T-helper 2 cell treated with Interferon-gamma antibody and Interleukin-4, amounts not matched to agents 100 ng/mL and 5 ng/mL, for 36 hours (primary cell): ENCODE results near the gene NFKBIA. TPM values are rescaled to one million over a fixed set of nuclear protein-coding genes. Genes with fewer than 3 reads are reported as not detected.
"Not testable (repeated sequence)": the region's sequence is repeated elsewhere in the genome, so short reads cannot be mapped to it uniquely, and the experiment has no call there.

ENCODE experiments used
- intact Hi-C: fragments of 100-400 bp; cut with micrococcal nuclease; formaldehyde crosslinking; loops from one replicate; pipeline ENCODE4 v1.15.1; 2023
- total RNA-seq: library from RNA; stranded (reverse); gene quantifications from 2 replicates; pipeline ENCODE4 v1.2.3, GENCODE V29; 2022

Gene NFKBIA
- total RNA-seq, 1 donor from 2014 or later = 113 TPM

DNA sequence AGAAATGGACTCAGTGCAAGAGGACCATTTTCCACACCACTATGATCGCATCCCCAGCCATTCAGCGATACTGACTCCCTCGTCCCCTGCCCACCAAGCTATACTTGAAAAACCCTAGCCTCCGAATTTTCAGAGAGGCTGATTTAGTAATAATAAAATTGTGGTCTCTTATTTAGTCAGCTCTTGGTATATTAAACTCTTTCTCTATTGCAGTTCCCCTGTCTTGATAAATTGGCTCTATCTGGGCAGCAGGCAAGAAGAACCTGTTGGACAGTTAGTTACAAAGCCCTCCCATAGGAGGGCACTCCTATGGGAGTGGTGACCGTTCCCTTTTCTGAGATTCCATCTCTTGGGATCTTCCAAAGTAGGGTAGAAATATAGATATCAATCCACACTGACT, 33.6 kb downstream of the NFKBIA start:
- intact Hi-C loops = no loop called here

DNA sequence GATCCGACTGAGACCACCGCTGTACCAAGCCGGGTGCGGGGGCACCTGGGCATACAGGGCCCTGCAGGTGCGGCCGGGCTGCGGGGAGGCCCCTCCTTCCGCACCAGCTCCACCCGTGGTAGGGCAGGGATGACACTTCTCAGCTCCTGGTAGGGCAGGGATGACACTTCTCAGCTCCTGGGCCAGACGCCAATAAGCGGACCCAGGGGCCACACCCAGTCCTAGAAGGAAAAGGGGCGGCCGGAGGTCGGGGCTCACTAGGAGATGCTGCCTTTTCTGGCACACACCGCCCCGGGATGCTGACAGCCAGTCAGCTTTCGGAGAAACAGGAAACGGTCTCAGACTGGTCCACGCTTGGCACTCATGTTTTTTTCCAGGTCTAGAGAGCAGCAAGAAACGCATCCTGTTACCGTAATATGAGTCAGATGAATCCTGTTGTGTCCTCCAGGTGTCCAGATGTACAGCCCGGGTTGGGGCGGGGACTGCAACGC, 34.8 kb downstream of the NFKBIA start:
- intact Hi-C loops = loop anchor here (5.0 kb wide), 1 partner anchor 33 kb away; the partner anchor contains the start of gene NFKBIA

DNA sequence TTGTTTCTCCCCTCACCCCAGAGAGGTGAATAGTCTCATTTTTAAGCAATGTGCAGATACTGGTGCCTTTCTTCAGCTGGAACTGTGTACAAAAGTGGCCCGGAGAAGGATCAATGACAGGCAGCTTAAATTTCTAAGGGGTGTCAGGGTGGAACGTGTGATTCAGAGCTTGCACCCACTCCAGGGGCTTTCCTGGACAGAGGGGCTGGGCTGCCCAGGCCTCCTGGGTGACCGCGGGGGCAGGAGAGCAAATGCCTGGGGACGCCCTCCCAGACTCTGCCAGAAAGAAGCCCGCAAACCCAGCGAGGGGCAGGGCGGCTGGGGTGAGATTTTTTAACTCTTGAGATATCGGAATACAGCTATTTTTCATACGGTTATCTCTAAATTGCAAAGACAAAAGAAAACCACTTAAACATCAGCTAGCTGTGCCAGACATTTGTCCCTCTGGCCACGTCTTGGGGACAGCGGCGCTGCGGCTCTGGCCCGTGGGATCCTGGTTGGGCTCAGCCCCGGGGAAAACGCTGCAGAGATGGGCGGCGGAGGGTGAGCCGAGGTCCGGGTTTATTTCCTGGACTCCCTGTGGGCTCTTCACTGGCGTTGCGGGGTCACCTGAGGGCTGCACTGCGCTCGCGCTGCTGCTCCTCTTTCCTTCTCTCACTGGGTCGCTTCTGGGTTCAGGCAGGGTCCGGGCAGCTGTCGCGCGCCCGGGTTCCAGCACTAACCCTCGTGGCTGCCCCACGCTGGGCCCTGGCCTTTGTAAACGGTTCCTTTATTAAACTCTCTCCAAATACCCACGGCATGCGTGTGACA, 35.8 kb downstream of the NFKBIA start:
- intact Hi-C loops = loop anchor here (5.0 kb wide), 1 partner anchor 34 kb away; the partner anchor contains the start of gene NFKBIA

DNA sequence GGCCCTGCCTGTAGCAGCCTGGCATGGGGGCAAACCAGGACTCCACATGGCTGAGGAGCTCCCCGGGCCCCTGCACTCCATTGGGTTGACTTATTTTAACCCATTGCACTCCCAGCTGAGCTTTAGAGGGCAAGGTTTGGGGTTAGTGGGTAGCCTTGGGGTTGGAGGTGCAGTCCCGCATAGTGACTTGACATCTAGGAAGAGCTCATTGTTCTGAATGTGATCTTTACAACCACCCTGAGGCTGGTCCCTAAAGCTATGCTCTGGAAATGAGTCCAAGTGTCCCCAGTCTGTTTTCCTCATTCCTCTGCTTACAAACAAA, 36.4 kb downstream of the NFKBIA start:
- intact Hi-C loops = loop anchor here (5.0 kb wide), 1 partner anchor 34 kb away; the partner anchor contains the start of gene NFKBIA

DNA sequence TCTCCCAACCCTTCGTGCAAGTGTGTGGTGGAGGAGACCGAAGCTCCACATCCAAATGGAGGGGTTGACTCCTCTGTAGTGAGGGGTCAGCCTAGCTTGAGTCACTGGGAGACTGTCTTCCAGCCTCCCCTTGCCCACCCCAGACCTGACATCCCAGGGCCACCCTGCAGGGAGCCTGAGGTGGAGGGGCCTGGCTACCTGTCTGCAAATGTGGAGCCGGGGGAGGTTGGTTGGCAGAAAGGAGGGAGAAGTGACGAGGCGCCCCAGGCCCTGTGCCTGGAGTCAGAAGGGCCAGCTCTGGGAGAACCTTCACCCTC, 37.5 kb downstream of the NFKBIA start:
- intact Hi-C loops = loop anchor here (5.0 kb wide), 1 partner anchor 35 kb away; the partner anchor contains the start of gene NFKBIA

DNA sequence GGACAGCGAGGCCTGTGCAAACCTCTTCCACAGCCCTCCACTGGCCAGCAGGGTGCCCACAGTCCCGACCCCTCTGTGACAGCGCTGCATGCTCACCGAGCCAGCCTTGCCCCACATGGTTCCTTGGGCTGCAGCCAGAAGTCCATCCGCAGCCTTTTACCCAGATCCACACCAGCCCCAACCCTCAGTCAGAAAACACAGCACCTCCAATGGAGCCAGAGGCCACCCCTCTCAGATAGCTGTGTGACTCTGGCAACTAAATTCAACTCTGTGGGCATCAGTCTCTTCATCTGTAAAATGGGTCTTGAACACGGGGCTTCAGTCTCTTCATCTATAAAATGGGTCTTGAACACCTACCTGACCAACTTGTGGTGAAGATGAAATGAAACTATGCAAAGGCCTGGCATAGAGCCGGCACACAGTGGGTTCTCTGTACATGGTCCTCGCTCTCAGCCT, 38.0 kb downstream of the NFKBIA start:
- intact Hi-C loops = loop anchor here (5.0 kb wide), 1 partner anchor 36 kb away; the partner anchor contains the start of gene NFKBIA

DNA sequence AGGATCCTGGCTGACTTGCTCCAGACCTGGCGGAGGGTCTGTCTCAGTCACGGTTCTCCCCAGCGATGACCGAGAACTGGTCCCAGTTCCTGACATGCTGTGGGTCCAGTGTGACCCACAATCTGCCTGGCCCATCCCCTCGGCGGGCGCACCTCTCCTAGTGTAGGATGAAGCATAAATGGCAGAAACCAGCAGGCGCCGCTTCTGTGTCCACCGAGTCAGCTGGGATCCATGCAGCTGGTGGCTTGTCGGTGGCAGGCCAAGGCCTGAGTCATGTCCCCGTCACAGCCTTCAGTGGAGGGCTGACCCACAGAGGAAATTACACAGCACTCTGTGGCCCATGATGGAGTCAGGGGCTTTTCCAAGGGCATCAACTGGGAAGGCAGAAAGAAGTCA, 38.5 kb downstream of the NFKBIA start:
- intact Hi-C loops = loop anchor here (5.0 kb wide), 1 partner anchor 36 kb away; the partner anchor contains the start of gene NFKBIA

DNA sequence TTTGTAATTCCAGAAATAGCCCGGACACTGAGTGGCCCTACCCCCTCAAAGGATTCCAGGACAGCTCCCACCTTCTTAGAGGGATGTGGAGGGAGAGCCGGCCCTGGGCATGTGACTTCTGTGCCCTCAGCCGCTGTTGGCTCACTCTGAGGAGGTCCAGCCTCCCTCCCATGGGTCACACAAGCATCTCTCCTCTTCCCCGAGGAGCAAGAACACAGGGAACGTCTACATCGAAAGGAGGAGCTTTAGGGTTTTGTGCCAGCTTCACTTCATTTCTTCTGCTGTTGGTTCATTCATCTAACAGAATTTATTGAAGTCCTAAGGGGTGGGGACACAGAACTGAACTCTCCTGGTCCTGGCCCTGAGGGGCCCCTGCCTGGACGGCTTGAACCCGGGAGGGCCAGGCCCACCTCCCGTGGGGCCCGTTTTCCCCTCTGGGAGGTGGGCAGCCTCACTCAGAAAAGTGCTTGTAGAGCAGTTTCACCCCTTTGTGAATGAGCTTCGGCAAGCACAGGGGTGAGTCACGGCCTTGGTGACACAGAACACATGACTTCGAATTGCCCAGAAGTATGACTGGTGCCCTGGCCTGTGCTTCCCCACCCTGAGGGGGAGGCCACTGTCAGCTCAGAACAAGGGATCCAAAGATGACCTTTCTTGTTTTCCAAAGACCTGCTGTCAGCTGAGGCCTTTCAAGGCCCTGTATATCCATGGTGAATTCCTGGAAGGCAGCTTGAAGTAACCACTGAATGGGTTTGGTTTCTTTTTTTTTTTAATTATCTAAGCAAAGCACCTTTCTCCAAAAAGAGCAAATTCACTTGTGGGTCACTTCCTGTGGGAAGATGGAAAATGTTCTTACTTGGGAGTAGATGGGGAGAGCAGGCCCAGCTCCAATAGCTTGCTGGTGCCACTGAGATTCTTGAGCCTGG, 39.2 kb downstream of the NFKBIA start:
- intact Hi-C loops = loop anchor here (5.0 kb wide), 1 partner anchor 37 kb away; the partner anchor contains the start of gene NFKBIA

DNA sequence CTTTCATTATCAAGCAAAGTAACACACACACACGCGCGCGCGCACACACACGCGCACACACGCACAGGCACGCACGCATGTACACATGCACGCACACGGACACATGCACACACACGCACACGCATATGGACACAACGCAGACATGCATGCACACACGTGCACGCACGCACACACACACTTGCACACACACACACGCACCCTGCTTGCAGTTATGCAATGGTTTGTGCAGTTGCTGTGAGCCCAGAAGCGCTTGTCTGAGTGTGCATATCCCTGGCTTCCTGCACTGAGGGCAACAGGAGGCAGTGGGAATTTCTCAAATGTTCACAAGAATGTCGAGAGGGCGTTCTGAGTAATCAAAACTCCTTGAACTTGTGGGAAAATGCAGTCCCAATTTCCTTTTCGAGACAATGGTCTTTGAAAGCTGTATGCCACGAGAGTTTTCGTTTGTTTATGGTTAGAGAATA, 41.6 kb downstream of the NFKBIA start:
- intact Hi-C loops = no loop called here

DNA sequence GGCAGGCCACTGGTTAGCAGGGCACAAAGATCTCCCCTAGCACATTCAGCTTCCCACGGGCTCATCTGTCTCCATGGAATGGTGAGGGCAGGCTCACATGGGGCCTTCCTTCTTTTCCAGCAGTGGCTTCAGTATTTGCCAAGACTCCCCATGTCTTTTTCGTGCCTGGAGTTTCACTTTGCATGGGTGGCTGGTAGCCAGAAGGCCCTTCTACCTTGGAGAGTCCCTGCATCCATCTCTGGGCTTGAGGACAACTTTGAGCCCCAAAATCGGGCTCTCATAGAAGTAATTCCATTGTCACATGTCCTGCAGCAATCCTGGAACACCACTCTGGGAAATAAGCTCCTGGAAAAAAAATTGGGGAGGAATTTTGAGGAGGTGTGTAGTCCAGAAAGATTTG, 42.1 kb downstream of the NFKBIA start:
- intact Hi-C loops = no loop called here

DNA sequence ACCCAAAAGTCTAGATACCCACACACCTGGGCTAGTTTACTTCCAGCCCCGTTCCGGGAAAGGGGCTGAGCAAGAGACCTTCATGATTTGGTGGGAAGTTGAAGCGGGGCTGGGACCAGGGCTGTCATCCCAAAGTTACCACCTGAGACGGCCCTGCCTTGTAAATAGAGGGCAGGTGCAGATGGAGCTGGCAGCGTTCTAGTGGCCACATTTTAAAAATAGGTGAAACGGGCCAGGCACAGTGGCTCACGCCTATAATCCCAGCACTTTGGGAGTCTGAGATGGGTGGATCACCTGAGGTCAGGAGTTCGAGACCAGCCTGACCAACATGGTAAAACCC, 43.4 kb downstream of the NFKBIA start:
- intact Hi-C loops = no loop called here

DNA sequence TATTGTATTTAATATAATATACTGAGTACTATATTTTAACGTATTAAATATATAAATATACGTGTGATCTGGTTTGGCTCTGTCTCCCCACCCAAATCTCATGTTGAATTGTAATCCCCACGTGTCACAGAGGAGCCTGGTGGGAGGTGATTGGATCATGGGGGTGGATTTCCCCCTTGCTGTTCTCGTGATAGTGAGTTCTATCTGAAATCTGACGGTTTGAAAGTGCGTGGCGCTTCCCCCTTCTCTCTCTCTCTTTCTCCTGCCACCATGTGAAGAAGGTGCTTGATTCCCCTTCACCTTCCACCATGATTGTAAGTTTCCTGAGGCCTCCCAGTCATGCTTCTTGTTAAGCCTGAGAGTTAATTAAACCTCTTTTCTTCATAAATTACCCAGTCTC, 44.9 kb downstream of the NFKBIA start:
- intact Hi-C loops = not testable (repeated sequence)

DNA sequence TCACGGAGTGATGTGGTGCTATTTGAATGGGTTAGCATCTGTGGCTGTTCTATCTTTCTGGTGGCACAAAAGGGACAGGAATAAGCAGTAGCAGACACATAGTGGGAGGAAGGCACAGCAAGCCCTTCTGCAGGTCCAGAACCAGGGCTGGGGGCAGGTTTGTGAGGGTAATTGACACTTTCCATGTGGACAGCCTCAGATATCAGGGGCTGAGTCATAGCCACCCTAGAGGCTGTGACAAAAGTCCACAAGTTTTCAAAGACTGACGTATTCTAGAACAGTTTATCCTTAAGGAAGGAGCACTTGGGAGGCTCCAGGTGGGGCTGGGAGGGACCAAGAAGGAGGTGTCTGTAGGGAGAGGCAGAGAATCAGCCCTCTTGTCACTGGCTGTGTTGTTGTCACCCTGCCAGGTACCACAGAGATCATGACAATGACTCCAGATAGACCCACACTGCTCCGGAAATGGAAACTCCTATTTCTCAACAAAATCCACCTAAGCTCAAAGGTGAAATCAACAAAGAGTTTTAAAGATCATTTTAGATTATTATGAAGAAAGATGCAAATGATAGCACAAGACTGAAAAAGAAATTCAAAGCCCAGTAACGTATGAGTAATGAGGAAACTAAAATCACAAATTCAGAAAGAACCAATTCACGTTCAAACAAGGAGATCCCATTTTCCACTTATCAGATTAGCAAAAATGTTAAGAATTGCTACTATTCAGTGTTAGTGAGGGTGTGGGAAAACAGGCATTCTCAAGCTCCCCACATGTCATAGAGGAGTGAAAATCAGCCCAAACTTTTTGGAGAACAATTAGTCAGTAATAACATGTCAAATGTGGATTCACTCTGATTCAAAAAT, 48.3 kb downstream of the NFKBIA start:
- intact Hi-C loops = no loop called here

DNA sequence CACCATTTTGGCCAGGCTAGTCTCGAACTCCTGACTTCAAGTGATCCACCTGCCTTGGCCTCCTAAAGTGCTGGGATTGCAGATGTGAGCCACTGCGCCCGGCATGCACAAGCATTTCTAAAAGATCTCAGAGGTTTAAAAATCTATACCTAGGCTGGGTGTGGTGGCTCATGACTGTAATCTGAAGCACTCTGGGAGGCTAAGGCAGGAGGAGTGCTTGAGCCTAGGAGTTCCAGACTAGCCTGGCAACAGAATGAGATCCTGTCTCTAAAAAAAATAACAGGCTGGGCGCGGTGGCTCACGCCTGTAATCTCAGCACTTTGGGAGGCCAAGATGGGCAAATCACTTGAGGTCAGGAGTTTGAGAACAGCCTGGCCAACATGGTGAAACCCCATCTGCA, 49.3 kb downstream of the NFKBIA start:
- intact Hi-C loops = not testable (repeated sequence)

DNA sequence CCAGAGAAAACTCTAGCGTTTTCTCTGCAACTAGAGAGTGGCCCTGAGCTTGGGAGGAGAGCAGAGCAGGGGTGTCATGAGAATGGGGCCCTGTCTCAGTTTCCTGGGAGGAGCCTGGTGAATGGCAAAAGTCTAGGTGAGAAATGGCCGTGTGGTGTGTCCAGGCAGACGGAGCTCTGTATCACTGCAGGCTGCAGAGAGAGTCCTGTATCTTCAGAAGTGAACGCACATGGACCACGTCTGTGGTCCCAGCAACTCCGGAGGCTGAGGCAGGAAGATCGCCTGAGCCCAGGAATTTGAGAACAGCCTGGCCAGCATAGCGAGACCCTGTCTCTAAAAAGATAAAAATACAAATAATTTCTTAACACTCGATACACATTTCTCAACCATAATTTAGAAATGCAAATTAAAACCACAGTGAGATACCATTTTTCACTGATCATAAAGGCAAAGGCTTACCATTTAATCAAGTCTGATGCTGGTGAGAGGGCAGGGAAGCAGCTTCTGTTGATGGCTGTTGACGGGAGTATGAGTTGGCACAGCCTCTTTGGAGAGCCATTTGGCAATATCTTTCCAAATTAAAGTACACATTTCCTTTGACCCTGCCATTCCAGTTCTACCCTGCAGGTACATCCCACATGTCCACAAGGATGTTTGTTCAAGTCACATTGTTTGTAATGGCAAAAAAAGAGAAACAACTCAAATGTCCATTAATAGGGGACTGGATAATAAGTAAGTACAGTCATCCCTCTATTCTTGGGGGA, 51.0 kb downstream of the NFKBIA start:
- intact Hi-C loops = no loop called here

DNA sequence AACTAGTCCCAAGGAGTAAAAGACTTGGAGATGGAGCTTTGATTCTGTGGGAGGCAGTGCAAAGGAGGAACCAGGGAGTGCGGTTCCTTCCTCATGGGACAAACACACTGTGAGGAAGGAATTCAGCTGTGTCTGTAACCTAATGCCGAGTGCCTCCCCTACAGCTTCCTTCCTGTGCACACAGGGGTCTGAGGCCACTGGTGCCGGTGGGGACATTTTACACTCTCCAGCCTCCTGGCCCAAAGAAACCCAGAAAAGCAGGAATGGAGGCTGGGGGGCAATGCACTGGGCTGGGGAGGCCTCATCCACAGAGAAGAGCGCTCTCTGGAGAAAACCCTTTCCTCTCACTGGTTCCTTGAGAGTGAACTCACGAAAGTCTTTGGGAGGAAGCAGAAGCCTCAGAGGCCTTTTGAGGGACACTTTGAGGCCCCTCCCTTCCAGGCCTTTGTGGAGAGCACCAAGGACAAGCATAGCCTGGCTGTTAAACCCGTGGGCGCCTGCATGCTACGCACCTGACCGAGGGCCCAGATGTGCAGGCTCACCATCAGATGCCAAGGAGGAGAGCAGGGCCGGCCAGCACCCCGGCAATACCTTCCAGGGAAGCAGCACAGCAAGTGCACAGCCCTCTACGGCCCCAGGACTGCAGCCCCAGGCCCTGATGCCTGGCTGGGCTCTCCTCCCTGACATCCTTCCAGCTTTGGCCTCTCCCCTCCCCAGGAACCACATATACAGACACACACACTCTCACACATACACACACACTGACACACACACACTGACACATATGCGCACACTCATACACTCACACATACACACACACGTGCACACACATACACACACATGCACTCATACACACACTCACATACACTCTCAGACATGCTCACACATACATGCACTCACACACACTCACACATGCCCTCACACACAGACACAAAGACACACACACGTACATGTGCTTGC, 52.0 kb downstream of the NFKBIA start:
- intact Hi-C loops = no loop called here

DNA sequence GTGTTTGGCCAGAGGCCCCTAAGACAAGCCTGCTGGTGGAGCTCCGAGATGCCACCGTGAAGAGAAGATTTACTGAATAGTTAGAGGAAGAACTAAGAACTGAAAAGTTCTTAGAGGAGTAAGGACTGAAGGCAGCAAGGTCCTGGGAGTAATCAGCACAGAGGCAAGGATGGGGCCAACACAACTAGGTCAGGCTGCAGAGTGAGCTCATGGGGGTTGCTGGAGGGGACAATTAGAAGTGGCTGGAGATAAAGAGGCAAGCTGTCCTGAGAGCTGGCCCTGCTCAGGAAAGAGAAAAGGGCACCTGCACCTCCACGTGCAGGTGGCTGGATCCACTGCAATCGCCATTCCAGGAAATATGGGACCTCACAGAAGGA, 52.7 kb downstream of the NFKBIA start:
- intact Hi-C loops = no loop called here
